Panc1 (cell line): ENCODE measurements around the gene ZDHHC8. TPM values are rescaled to one million over a fixed set of nuclear protein-coding genes. Genes with fewer than 3 reads are reported as not detected.
"Not testable (repeated sequence)": the region's sequence is repeated elsewhere in the genome, so short reads cannot be mapped to it uniquely, and the experiment has no call there.

Experiments
- ATAC-seq: fragments of 200-7000 bp; cut with Tn5 transposase; 2 replicates; pipeline ENCODE4 v1.9.1; 2020; ENCODE audit warnings: mild to moderate bottlenecking, moderate library complexity
- BruUV-seq: library from RNA; stranded (reverse); fragments of 400-500 nt; replicated peaks from 2 replicates; lab custom pipeline; 2021; lab: Mats Ljungman, UMichigan
- CTCF ChIA-PET: fragments of 300-600 bp; sonication (Branson Sonifier 250); formaldehyde crosslinking; loops from one replicate; lab custom pipeline; 2022; ENCODE audit warnings: antibody characterized with exemption; lab: Charles Lee
- POLR2A ChIA-PET: fragments of 300-600 bp; sonication (Branson Sonifier 250); formaldehyde crosslinking; loops from one replicate; lab custom pipeline; 2022; ENCODE audit warnings: antibody characterized with exemption; lab: Charles Lee
- DNase-seq: peaks from one replicate; pipeline ENCODE4 v3.0.0-alpha.2; 2010; ENCODE audit warnings: low read depth, low spot score
- H3K27ac ChIP-seq: 2 replicates; pipeline ENCODE4 v1.5.1; 2011; ENCODE audit warnings: mild to moderate bottlenecking, low read length, inconsistent platforms
- H3K27me3 ChIP-seq: fragments of 200-500 bp; sonication (Bioruptor generic); 2 replicates; pipeline ENCODE4 v1.6.0; 2014; ENCODE audit warnings: low read length, inconsistent platforms; ENCODE audit not compliant: control insufficient read depth, insufficient read depth
- H3K36me3 ChIP-seq: fragments of 200-500 bp; sonication (Bioruptor generic); 2 replicates; pipeline ENCODE4 v1.5.1; 2014; ENCODE audit warnings: inconsistent platforms, mild to moderate bottlenecking, low read length, moderate library complexity; ENCODE audit not compliant: control insufficient read depth, insufficient read depth
- H3K4me1 ChIP-seq: 2 replicates; pipeline ENCODE4 v1.5.1; 2011; ENCODE audit warnings: inconsistent platforms, mild to moderate bottlenecking, low read length, moderate library complexity; ENCODE audit not compliant: control insufficient read depth, insufficient read depth
- H3K4me3 ChIP-seq, 2 experiments: 2 replicates each; pipeline ENCODE4 v1.5.1; 2011 to 2012; ENCODE audit warnings: low read depth in 2 of 2, low read length in 2 of 2, mild to moderate bottlenecking in 2 of 2, inconsistent platforms in 1 of 2, moderate library complexity in 1 of 2
- H3K9me3 ChIP-seq: fragments of 200-500 bp; sonication (Bioruptor generic); 2 replicates; pipeline ENCODE4 v1.5.1; 2014; ENCODE audit warnings: low read depth, mild to moderate bottlenecking, inconsistent platforms, low read length, moderate library complexity; ENCODE audit not compliant: control insufficient read depth, insufficient read depth
- POLR2AphosphoS5 ChIP-seq: IDR thresholded peaks from 2 replicates; pipeline ENCODE4 v1.6.1; 2012; ENCODE audit warnings: mild to moderate bottlenecking, low read depth, low read length, moderate library complexity
- REST ChIP-seq, 2 experiments: IDR thresholded peaks; 2 replicates each; pipeline ENCODE4 v1.6.1; 2011 to 2012; ENCODE audit warnings: low read depth in 2 of 2, control low read depth in 1 of 2, low read length in 1 of 2, mild to moderate bottlenecking in 1 of 2, moderate library complexity in 1 of 2; ENCODE audit not compliant: insufficient read depth in 1 of 2
- SIN3A ChIP-seq: IDR thresholded peaks from 2 replicates; pipeline ENCODE4 v1.6.1; 2012; ENCODE audit warnings: low read depth, mild to moderate bottlenecking, low read length, moderate library complexity, borderline replicate concordance; ENCODE audit not compliant: insufficient read depth
- TCF7L2 ChIP-seq: IDR thresholded peaks from 2 replicates; pipeline ENCODE4 v1.6.1; 2011; ENCODE audit warnings: mild to moderate bottlenecking, low read depth, low read length, inconsistent platforms
- in situ Hi-C: cut with HindIII; loops from 2 replicates; pipeline ENCODE4 v1.10.0; 2016; ENCODE audit warnings: low sequenced_read_pairs, low pct_unique_long_range_greater_than_20kb
- intact Hi-C: fragments of 100-400 bp; cut with micrococcal nuclease; formaldehyde crosslinking; loops from one replicate; pipeline ENCODE4 v1.10.0; 2022; ENCODE audit not compliant: unreplicated experiment
- total RNA-seq: library from RNA; stranded (reverse); gene quantifications from one replicate; pipeline ENCODE4 v1.2.1, GENCODE V29; 2021; ENCODE audit not compliant: unreplicated experiment
- TF ChIP-seq, protein P1 (sequence below): fragments of 450-650 bp; IDR thresholded peaks from 2 replicates; pipeline ENCODE4 v1.5.1; 2017; ENCODE audit warnings: mild to moderate bottlenecking

Gene ZDHHC8
- total RNA-seq, 1 experiment from 2014 or later: 79.0 TPM

DNA sequence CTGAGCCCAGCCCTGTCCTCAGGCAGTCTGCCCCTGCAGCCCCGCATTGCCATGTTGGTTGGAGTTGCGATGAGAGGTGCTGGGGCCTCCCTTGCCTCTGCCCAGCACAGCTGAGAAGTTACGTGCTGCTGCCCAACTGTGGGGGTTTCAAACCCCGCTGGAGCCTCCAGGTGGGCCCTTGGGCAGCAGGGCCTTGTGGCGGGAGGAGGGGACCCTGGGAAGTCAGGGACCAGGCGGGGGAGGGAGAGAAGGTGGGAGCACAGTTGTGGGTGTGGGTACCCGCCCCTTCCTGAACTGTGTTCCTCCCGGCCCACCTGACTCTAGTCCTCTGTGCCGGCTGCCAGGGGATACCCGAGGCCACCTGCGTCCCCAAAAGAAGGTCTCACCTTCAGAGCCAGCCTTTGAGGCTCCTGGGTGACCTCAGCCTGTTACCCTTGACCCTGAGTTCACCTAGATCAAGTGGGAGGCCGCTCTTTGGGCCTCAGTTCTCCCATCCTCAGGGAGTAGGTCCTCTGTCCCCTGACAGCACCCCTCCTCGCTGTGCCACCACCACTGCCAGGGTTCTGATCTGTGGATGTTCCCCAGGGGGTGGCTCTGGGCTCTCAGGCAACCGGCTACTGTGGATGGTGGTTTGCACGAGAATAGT, 26.9 kb downstream of the ZDHHC8 start:
- Histone ChIP-seq H3K4me3 (no peak overlapping the region), H3K9me3 (no peaks in the 10 kb centered on the region), H3K36me3 (no peaks in the 10 kb centered on the region), H3K27me3 (no peaks in the 10 kb centered on the region), H3K27ac (no peak overlapping the region), H3K4me1 (no peaks in the 10 kb centered on the region)
- BruUV-seq: no TSS peak
- ATAC-seq (no peak), DNase-seq (no peak)
- ChIA-PET CTCF (no interaction called here), POLR2A (no interaction called here)
- TF ChIP-seq TCF7L2 (no peak), REST (IDR thresholded peaks at IDR 0.05; ENCODE audit: insufficient read depth in 1 of 2, low read depth in 2 of 2, low read length in 1 of 2) (no peak), POLR2AphosphoS5 (no peak), SIN3A (no peak)
- TF ChIP-seq, protein P1, sequence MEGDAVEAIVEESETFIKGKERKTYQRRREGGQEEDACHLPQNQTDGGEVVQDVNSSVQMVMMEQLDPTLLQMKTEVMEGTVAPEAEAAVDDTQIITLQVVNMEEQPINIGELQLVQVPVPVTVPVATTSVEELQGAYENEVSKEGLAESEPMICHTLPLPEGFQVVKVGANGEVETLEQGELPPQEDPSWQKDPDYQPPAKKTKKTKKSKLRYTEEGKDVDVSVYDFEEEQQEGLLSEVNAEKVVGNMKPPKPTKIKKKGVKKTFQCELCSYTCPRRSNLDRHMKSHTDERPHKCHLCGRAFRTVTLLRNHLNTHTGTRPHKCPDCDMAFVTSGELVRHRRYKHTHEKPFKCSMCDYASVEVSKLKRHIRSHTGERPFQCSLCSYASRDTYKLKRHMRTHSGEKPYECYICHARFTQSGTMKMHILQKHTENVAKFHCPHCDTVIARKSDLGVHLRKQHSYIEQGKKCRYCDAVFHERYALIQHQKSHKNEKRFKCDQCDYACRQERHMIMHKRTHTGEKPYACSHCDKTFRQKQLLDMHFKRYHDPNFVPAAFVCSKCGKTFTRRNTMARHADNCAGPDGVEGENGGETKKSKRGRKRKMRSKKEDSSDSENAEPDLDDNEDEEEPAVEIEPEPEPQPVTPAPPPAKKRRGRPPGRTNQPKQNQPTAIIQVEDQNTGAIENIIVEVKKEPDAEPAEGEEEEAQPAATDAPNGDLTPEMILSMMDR: no peak
- in situ Hi-C loops (no loop called here), intact Hi-C loops (no loop called here)

- Histone ChIP-seq H3K27me3 (no peaks in the 10 kb centered on the region), H3K27ac (no peak overlapping the region), H3K36me3 (no peaks in the 10 kb centered on the region), H3K9me3 (no peaks in the 10 kb centered on the region), H3K4me1 (no peaks in the 10 kb centered on the region), H3K4me3 (no peak overlapping the region)
- POLR2A ChIA-PET: no interaction called here
- no TSS peak for BruUV-seq
- DNase-seq: no peak
- CTCF ChIA-PET: no interaction called here
- intact Hi-C loops: no loop called here
- ATAC-seq: no peak
- in situ Hi-C loops: no loop called here
- no peak for TF ChIP-seq TCF7L2
Measured at GRCh38 chr22:20159076-20159475, 27.5 kb downstream of the ZDHHC8 start.

DNA sequence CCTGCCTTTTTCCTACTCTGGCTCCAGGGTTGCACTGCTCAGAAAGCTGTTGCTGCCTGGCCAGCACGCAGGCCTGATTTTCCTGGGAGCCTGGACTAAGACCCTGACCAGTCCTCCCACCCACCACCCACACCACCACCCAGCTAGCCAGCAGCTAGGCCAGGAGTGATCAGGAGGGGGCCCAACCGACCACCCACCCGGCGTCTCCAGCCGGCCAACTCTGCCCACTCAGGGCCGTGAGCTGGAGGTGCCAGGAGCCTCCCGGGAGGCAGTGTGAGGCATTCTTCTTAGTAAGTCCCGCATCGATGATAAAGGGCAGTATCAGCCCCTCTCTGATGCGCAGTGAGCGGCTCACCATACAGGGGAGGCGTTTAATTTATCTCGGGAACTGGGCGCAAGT, 27.9 kb downstream of the ZDHHC8 start:
- H3K36me3 ChIP-seq, in situ Hi-C loops, H3K27me3 ChIP-seq, DNase-seq, H3K27ac ChIP-seq, BruUV-seq, intact Hi-C loops, H3K4me1 ChIP-seq, H3K9me3 ChIP-seq, ATAC-seq, H3K4me3 ChIP-seq, POLR2A ChIA-PET, CTCF ChIA-PET: not testable (repeated sequence)
